Ishikawa (cell line): ENCODE data around the gene PPP1R13L.
A peak's percentile ranks its signal among the peaks of the same experiment; 100 is the strongest.

ENCODE experiments used
- CEBPB ChIP-seq: IDR thresholded peaks from 2 replicates; pipeline ENCODE4 v1.6.1; 2012
- CREB1 ChIP-seq: IDR thresholded peaks from 2 replicates; pipeline ENCODE4 v1.6.1; 2012; ENCODE audit warnings: low read depth
- EGR1 ChIP-seq: IDR thresholded peaks from 2 replicates; pipeline ENCODE4 v1.6.1; 2012
- EP300 ChIP-seq: IDR thresholded peaks from 2 replicates; pipeline ENCODE4 v1.6.1; 2012; ENCODE audit warnings: borderline replicate concordance
- FOXM1 ChIP-seq: IDR thresholded peaks from 2 replicates; pipeline ENCODE4 v1.6.1; 2012; ENCODE audit warnings: low read depth, borderline replicate concordance
- MAX ChIP-seq: IDR thresholded peaks from 2 replicates; pipeline ENCODE4 v1.6.1; 2012
- NFIC ChIP-seq: IDR thresholded peaks from 2 replicates; pipeline ENCODE4 v1.6.1; 2012
- RAD21 ChIP-seq: IDR thresholded peaks from 2 replicates; pipeline ENCODE4 v1.6.1; 2012; ENCODE audit warnings: low read depth
- REST ChIP-seq: IDR thresholded peaks from 2 replicates; pipeline ENCODE4 v1.6.1; 2012; ENCODE audit warnings: low read depth, mild to moderate bottlenecking
- TAF1 ChIP-seq: IDR thresholded peaks from 2 replicates; pipeline ENCODE4 v1.6.1; 2012; ENCODE audit warnings: low read depth, mild to moderate bottlenecking
- TCF12 ChIP-seq: IDR thresholded peaks from 2 replicates; pipeline ENCODE4 v1.6.1; 2012; ENCODE audit warnings: low read depth
- TEAD4 ChIP-seq: IDR thresholded peaks from 2 replicates; pipeline ENCODE4 v1.6.1; 2012
- USF1 ChIP-seq: IDR thresholded peaks from 2 replicates; pipeline ENCODE4 v1.6.1; 2012
- YY1 ChIP-seq: IDR thresholded peaks from 2 replicates; pipeline ENCODE4 v1.6.1; 2012; ENCODE audit warnings: low read depth
- ZBTB7A ChIP-seq: IDR thresholded peaks from 2 replicates; pipeline ENCODE4 v1.6.1; 2012; ENCODE audit warnings: low read depth

PPP1R13L gene

GRCh38 chr19:45349430-45349941, 55.4 kb downstream of the PPP1R13L start:
- TF ChIP-seq NFIC (no peak), EGR1 (no peak), FOXM1 (no peak), TEAD4 (no peak), RAD21 (no peak), USF1 (no peak), CEBPB (no peak), YY1 (no peak), TCF12 (no peak), ZBTB7A (no peak), CREB1 (no peak), REST (no peak), MAX (no peak), TAF1 (no peak), EP300 (no peak)

- TF ChIP-seq RAD21 = no peak
- TF ChIP-seq MAX = no peak
- TF ChIP-seq FOXM1 = no peak
- TF ChIP-seq EP300 = no peak
- TF ChIP-seq NFIC = no peak
- TF ChIP-seq TAF1 = no peak
- no peak for TF ChIP-seq TCF12
- TF ChIP-seq REST = no peak
Observed at GRCh38 chr19:45349126-45349415, 55.8 kb downstream of the PPP1R13L start.

- peak; percentile 35 for TF ChIP-seq CEBPB
- no peak for TF ChIP-seq REST
- TF ChIP-seq USF1 = no peak
Observed at GRCh38 chr19:45348367-45349125, 56.3 kb downstream of the PPP1R13L start.

GRCh38 chr19:45347570-45348366, 57.1 kb downstream of the PPP1R13L start:
- TF ChIP-seq USF1 (no peak), TCF12 (no peak), RAD21 (no peak), EP300 (no peak), CREB1 (no peak), NFIC (no peak), YY1 (no peak), MAX (no peak), CEBPB (no peak), FOXM1 (no peak), TEAD4 (no peak)
